ENCODE measurements around the gene TNS3.

Gene TNS3

DNA sequence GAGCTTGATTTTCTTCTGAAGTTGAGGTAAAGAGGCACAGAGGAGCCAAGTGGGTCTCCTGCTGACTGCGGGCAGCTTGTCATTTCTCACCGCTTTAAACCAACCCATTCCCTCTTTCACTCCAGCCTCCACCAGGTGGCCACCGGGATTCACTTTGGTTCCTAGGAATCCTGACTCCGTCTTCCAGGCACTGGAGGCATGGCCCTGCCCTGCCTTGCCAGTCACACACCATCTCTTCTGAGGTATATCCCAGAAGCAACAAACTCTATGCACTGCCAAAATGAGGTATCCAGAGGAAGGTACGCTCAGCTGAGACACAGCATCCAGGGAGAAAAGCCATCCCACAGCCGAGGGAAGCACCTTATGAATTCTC lies 280.8 kb downstream of the TNS3 start:
- H3K27ac Mint-ChIP-seq: no peak overlapping the region

GRCh38 chr7:47300472-47301104 lies 281.3 kb downstream of the TNS3 start:
- no peak for ATAC-seq (replicated peaks)
- Mint-ChIP-seq H3K4me3 (no peak overlapping the region), H3K27ac (no peak overlapping the region), H3K9me3 (peaks cover 0 to 3% of the 10 kb centered on the region in 2 donors), H3K36me3 (ENCODE audit: insufficient read depth) (peaks cover 2% of the 10 kb centered on the region), H3K4me1 (ENCODE audit: low read depth in 2 of 2) (no peaks in the 10 kb centered on the region), H3K27me3 (no peaks in the 10 kb centered on the region)
- no peak for DNase-seq

More for the DNA sequence above, 280.8 kb downstream of the TNS3 start:
- ATAC-seq (replicated peaks) (no peak), DNase-seq (no peak)
- peaks cover 0 to 3% of the 10 kb centered on the region in 2 donors for H3K9me3 Mint-ChIP-seq
- H3K27me3 Mint-ChIP-seq: no peaks in the 10 kb centered on the region
- H3K4me1 Mint-ChIP-seq (ENCODE audit: low read depth in 2 of 2): no peaks in the 10 kb centered on the region
- H3K4me3 Mint-ChIP-seq: no peak overlapping the region
- peaks cover 4% of the 10 kb centered on the region for H3K36me3 Mint-ChIP-seq (ENCODE audit: insufficient read depth)

DNA sequence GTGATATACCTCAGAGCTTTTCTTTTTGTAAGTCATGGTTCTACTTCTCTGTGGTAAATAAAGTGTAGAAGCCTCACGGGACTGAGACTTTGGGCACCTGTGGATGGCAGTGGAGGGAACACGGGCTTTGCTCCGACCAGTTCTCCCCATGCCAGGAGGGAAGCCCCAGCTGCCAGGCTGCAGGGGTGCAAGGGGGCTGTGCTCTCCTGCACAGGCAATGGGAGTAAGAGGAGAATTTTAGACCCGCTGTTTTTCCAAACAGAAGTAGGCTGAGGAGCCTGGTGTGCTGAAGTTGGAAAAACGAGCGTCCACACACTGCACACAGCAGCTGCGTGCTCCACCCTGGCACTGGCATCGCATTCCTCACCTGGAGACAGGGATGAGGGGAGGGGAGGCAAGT lies 282.4 kb downstream of the TNS3 start:
- ATAC-seq (replicated peaks) (no peak), DNase-seq (no peak)
- no peaks in the 10 kb centered on the region for H3K36me3 Mint-ChIP-seq (ENCODE audit: insufficient read depth)
- no peaks in the 10 kb centered on the region for H3K27me3 Mint-ChIP-seq
- H3K4me3 Mint-ChIP-seq: no peak overlapping the region
- no peak overlapping the region for H3K27ac Mint-ChIP-seq
- peaks cover 0 to 3% of the 10 kb centered on the region in 2 donors for H3K9me3 Mint-ChIP-seq
- H3K4me1 Mint-ChIP-seq (ENCODE audit: low read depth in 2 of 2): no peaks in the 10 kb centered on the region

GRCh38 chr7:47298636-47299035 lies 283.3 kb downstream of the TNS3 start:
- Mint-ChIP-seq H3K27ac (no peak overlapping the region), H3K4me1 (ENCODE audit: low read depth in 2 of 2) (no peaks in the 10 kb centered on the region), H3K9me3 (no peaks in the 10 kb centered on the region), H3K4me3 (no peak overlapping the region), H3K27me3 (no peaks in the 10 kb centered on the region), H3K36me3 (ENCODE audit: insufficient read depth) (no peaks in the 10 kb centered on the region)
- ATAC-seq (replicated peaks) (no peak), DNase-seq (no peak)

DNA sequence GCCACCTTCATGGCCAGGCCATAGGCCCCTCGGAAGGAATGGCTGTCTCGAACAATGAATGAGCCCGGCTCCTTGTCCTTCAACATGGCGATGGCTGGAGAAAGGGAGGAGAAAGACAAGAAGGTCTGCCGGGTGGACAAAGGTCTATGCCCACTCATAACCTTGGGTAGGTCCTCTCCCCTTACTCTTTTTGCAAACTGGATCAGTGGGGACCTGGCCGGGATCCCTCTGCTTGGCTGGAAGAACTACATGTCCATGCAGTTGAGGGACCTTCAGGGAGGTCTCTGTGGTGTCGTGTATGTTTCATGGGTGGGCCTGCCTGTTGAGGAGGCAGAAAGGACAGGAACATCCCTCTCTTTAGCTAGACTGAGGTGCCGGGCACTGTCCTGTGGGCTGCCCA lies 284.8 kb downstream of the TNS3 start:
- no peak for ATAC-seq (replicated peaks)
- Mint-ChIP-seq H3K9me3 (no peaks in the 10 kb centered on the region), H3K27ac (no peak overlapping the region), H3K4me1 (ENCODE audit: low read depth in 2 of 2) (no peaks in the 10 kb centered on the region), H3K4me3 (no peak overlapping the region), H3K27me3 (no peaks in the 10 kb centered on the region), H3K36me3 (ENCODE audit: insufficient read depth) (no peaks in the 10 kb centered on the region)
- DNase-seq: no peak

GRCh38 chr7:47295606-47296005 lies 286.3 kb downstream of the TNS3 start:
- no peaks in the 10 kb centered on the region for H3K27me3 Mint-ChIP-seq
- H3K9me3 Mint-ChIP-seq: no peaks in the 10 kb centered on the region
- DNase-seq (no peak), ATAC-seq (replicated peaks) (no peak)
- H3K4me3 Mint-ChIP-seq: no peak overlapping the region
- no peaks in the 10 kb centered on the region for H3K4me1 Mint-ChIP-seq (ENCODE audit: low read depth in 2 of 2)
- no peaks in the 10 kb centered on the region for H3K36me3 Mint-ChIP-seq (ENCODE audit: insufficient read depth)
- H3K27ac Mint-ChIP-seq: no peak overlapping the region

DNA sequence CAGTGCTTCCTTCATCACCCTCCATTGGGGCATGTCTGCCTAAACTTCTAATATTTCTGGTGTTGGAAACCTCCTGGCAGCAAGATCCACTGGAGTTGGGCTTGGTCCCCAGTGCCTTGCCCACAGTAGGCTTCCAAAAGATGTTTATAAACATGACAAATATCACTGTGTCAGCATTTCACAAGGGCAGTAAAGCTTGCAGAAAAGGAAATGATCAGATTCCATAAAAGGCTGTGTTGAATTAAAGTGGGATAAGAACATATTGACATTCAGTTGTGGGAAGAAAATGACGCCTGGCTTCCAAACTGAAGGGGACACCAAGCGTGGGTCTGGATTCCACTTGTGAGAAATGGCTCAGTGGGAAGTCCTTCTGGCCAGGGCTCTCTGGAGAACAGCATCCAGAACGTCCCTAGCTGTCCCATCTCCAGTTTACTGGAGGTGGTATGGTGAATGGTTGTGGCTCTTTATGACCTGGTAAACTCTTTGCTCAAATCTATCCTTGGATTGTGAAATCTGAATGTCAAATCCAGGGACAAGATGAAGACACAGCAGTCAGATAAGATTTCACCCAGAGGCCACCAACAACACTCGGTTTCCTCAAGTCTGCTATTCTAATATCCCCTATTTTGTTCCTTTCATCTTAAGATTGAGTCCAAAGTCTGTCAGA lies 287.2 kb downstream of the TNS3 start:
- H3K27ac Mint-ChIP-seq: no peak overlapping the region

DNA sequence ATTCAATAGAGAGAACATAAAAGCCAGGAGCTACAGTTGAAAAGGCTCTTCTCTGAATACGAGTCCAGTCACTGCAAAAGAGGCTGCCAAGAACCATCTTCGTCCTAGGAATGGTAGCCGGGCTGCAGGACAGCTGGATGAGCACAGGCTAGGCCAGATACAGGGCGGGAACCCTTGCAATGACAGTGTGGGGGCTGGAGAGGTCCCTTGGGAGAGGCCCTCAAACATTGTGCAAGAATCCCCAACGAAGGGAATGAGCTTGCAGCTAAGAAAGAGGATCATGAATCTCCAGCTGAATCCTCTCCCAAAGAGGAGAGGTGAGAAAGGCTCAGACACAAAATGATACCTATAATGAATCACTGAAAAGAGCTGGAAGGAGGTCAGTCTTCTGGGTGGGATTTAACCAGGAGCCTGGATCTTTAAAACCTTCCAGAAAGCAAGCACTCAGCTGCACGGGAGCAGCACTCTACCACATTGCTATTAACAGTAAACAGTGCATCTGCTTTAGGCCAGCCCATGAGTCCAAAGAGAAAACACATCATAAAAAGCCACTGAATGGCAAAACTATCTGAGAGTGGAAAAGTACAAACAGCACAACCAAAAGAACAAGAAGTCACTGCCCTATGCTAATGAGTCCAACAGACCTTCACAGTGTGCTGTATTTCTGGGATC lies 287.9 kb downstream of the TNS3 start:
- Mint-ChIP-seq H3K27ac (no peak overlapping the region), H3K4me1 (ENCODE audit: low read depth in 2 of 2) (no peaks in the 10 kb centered on the region), H3K4me3 (no peak overlapping the region), H3K36me3 (ENCODE audit: insufficient read depth) (no peaks in the 10 kb centered on the region), H3K9me3 (no peaks in the 10 kb centered on the region), H3K27me3 (no peaks in the 10 kb centered on the region)
- DNase-seq: no peak
- no peak for ATAC-seq (replicated peaks)

More for the DNA sequence above, 287.2 kb downstream of the TNS3 start:
- no peaks in the 10 kb centered on the region for H3K36me3 Mint-ChIP-seq (ENCODE audit: insufficient read depth)
- DNase-seq: no peak
- no peaks in the 10 kb centered on the region for H3K9me3 Mint-ChIP-seq
- H3K27me3 Mint-ChIP-seq: no peaks in the 10 kb centered on the region
- H3K4me3 Mint-ChIP-seq: no peak overlapping the region
- no peak for ATAC-seq (replicated peaks)
- H3K4me1 Mint-ChIP-seq (ENCODE audit: low read depth in 2 of 2): no peaks in the 10 kb centered on the region

GRCh38 chr7:47292832-47293309 lies 289.0 kb downstream of the TNS3 start:
- H3K27me3 Mint-ChIP-seq: no peaks in the 10 kb centered on the region
- ATAC-seq (replicated peaks) (no peak), DNase-seq (no peak)
- H3K4me1 Mint-ChIP-seq (ENCODE audit: low read depth in 2 of 2): no peaks in the 10 kb centered on the region
- no peak overlapping the region for H3K4me3 Mint-ChIP-seq
- no peaks in the 10 kb centered on the region for H3K36me3 Mint-ChIP-seq (ENCODE audit: insufficient read depth)
- H3K9me3 Mint-ChIP-seq: no peaks in the 10 kb centered on the region
- no peak overlapping the region for H3K27ac Mint-ChIP-seq

DNA sequence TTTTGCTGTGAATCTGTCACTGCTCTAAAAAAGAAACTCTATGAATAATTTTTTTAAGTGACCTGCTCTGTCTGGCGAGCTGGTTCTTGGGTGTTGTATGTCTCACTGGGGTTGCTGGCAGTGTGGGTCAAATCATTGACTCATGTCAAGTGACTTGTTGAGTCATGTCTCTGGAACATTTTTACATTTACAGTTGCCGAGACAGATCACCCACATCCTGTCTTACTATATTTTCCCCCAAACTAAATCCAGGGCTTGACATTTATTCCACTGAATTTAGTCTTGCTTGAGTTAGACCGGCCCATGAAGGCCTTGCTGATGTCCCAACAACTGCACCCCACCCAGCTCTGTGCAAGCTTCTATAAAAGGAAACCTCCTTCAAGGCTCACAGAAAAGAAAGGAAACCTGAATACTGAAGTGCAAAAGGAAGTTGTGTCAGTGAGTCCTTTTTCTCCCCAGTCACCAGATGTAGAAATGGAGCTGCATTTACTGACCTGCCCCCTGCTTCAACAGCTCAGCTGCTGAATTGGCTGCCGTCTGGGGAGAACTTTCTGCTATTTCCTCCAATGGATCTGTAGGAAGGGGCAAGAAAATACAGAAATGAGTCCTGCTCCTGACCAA lies 290.3 kb downstream of the TNS3 start:
- Mint-ChIP-seq H3K4me3 (no peak overlapping the region), H3K4me1 (ENCODE audit: low read depth in 2 of 2) (no peaks in the 10 kb centered on the region), H3K27ac (no peak overlapping the region), H3K36me3 (ENCODE audit: insufficient read depth) (no peaks in the 10 kb centered on the region), H3K9me3 (no peaks in the 10 kb centered on the region), H3K27me3 (no peaks in the 10 kb centered on the region)
- DNase-seq: no peak
- ATAC-seq (replicated peaks): no peak

GRCh38 chr7:47290867-47291266 lies 291.0 kb downstream of the TNS3 start:
- DNase-seq (no peak), ATAC-seq (replicated peaks) (no peak)
- no peak overlapping the region for H3K27ac Mint-ChIP-seq
- H3K27me3 Mint-ChIP-seq: no peaks in the 10 kb centered on the region
- H3K4me3 Mint-ChIP-seq: no peak overlapping the region
- H3K36me3 Mint-ChIP-seq (ENCODE audit: insufficient read depth): no peaks in the 10 kb centered on the region
- no peaks in the 10 kb centered on the region for H3K9me3 Mint-ChIP-seq
- no peaks in the 10 kb centered on the region for H3K4me1 Mint-ChIP-seq (ENCODE audit: low read depth in 2 of 2)

DNA sequence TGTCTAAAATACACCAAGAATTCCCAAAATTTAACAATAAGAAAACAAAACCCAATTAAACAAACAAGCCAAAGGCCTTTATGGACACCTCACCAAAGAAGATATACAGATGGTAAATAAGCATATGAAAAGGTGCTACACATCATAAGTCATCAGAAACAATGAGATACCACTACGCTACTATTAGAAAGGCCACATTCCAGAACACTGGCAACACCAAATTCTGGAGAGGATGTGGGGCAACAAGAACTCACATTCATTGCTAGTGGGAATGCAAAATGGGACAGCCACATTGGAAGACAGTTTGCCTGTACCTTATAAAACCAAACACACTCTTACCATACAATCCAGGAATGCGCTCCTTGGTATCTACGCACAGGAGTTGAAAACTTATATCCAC lies 291.4 kb downstream of the TNS3 start:
- ATAC-seq (replicated peaks) (no peak), DNase-seq (no peak)
- H3K9me3 Mint-ChIP-seq: peaks cover 0 to 3% of the 10 kb centered on the region in 2 donors
- no peaks in the 10 kb centered on the region for H3K36me3 Mint-ChIP-seq (ENCODE audit: insufficient read depth)
- no peak overlapping the region for H3K27ac Mint-ChIP-seq
- H3K27me3 Mint-ChIP-seq: no peaks in the 10 kb centered on the region
- no peak overlapping the region for H3K4me3 Mint-ChIP-seq
- no peaks in the 10 kb centered on the region for H3K4me1 Mint-ChIP-seq (ENCODE audit: low read depth in 2 of 2)

GRCh38 chr7:47288060-47288459 lies 293.9 kb downstream of the TNS3 start:
- Mint-ChIP-seq H3K9me3 (peaks cover 0 to 5% of the 10 kb centered on the region in 2 donors), H3K4me3 (no peak overlapping the region), H3K27me3 (no peaks in the 10 kb centered on the region), H3K36me3 (ENCODE audit: insufficient read depth) (no peaks in the 10 kb centered on the region), H3K4me1 (ENCODE audit: low read depth in 2 of 2) (no peaks in the 10 kb centered on the region), H3K27ac (no peak overlapping the region)
- no peak for DNase-seq
- no peak for ATAC-seq (replicated peaks)
